Measurements from ENCODE around the gene MPZL3.

GRCh38 chr11:118217575-118217974 lies 34.6 kb downstream of the MPZL3 start:
- no peak for TF ChIP-seq CTCF (IDR thresholded peaks at IDR 0.05; ENCODE audit: low read depth, low read length, missing input control)
- TF ChIP-seq SP1 (IDR thresholded peaks at IDR 0.05), result no peak
- no peak for TF ChIP-seq GABPA (IDR thresholded peaks at IDR 0.05 in 1 of 2, conservative IDR thresholded peaks at IDR 0.05 in 1 of 2)
- no peak for TF ChIP-seq MAX (IDR thresholded peaks at IDR 0.05)
- no peak for TF ChIP-seq HNF4A (conservative IDR thresholded peaks at IDR 0.05)
- TF ChIP-seq REST (IDR thresholded peaks at IDR 0.05), result no peak
- no peak for TF ChIP-seq RXRA (IDR thresholded peaks at IDR 0.05)

All from liver (tissue), 3 donors.